Spleen (tissue), 13 donors: ENCODE data around the gene AKR1E2. TPM values are rescaled to one million over a fixed set of nuclear protein-coding genes. Genes with fewer than 3 reads are reported as not detected.

ENCODE experiments used
- DNase-seq: peaks from one replicate; pipeline ENCODE4 v3.0.0-alpha.2; 2020
- H3K27ac ChIP-seq, 8 donors: fragments of 200-600 bp; sonication (generic) in 7 of 8; 1 replicate in 4 of 8; 2 replicates in 4 of 8; pipeline versions ENCODE4 v1.5.0 to v1.8.0; 2016 to 2021; ENCODE audit warnings: inconsistent platforms in 4 of 8, mild to moderate bottlenecking in 4 of 8, moderate library complexity in 1 of 8
- H3K27me3 ChIP-seq, 7 donors: fragments of 200-600 bp; sonication (generic) in 6 of 7; replicated peaks in 1 of 7; 1 replicate in 4 of 7; 2 replicates in 3 of 7; pipeline versions ENCODE4 v1.5.0 to v1.8.0; 2016 to 2021; ENCODE audit warnings: inconsistent platforms in 3 of 7, mild to moderate bottlenecking in 1 of 7
- H3K36me3 ChIP-seq, 6 donors: fragments of 200-600 bp; sonication (generic) in 5 of 6; 1 replicate in 4 of 6; 2 replicates in 2 of 6; pipeline versions ENCODE4 v1.5.0 to v1.8.0; 2016 to 2021; ENCODE audit warnings: inconsistent platforms in 2 of 6
- H3K4me1 ChIP-seq, 6 donors: fragments of 200-600 bp; sonication (generic) in 5 of 6; 1 replicate in 3 of 6; 2 replicates in 3 of 6; pipeline versions ENCODE4 v1.5.0 to v1.8.0; 2016 to 2021; ENCODE audit warnings: inconsistent platforms in 3 of 6
- H3K4me3 ChIP-seq, 8 donors: fragments of 200-600 bp; sonication (generic) in 7 of 8; 1 replicate in 4 of 8; 2 replicates in 4 of 8; pipeline versions ENCODE4 v1.5.0 to v1.8.0; 2016 to 2021; ENCODE audit warnings: inconsistent platforms in 4 of 8, mild to moderate bottlenecking in 4 of 8, moderate library complexity in 2 of 8
- H3K9me3 ChIP-seq, 8 donors: fragments of 200-600 bp; sonication (generic) in 7 of 8; 1 replicate in 4 of 8; 2 replicates in 4 of 8; pipeline versions ENCODE4 v1.5.0 to v1.8.0; 2016 to 2021; ENCODE audit warnings: inconsistent platforms in 4 of 8
- POLR2A ChIP-seq, 3 donors: fragments of 450-650 bp; IDR thresholded peaks; one replicate each; pipeline ENCODE4 v1.5.1; 2017; ENCODE audit warnings: antibody characterized with exemption in 3 of 3, mild to moderate bottlenecking in 1 of 3
- POLR2AphosphoS5 ChIP-seq, 3 donors: sonication (generic); formaldehyde crosslinking; IDR thresholded peaks; one replicate each; pipeline ENCODE4 v1.5.1; 2017; ENCODE audit warnings: antibody characterized with exemption in 3 of 3
- WGBS, 5 donors: extraction: QIAGEN DNeasy Blood & Tissue Kit in 3 of 5; methylation state at CpG; one replicate each; pipeline versions ENCODE4 v1.1.5 to v1.1.7; 2013 to 2018; 5-methylcytosine and 5-hydroxymethylcytosine counted together
- intact Hi-C: fragments of 100-400 bp; cut with DNase I; formaldehyde crosslinking; loops from one replicate; pipeline ENCODE4 v1.15.0; 2023; ENCODE audit warnings: low total_unique reads
- long read RNA-seq, 2 donors: transcript quantifications; one replicate each; lab custom pipeline, GENCODE V29; 2026
- polyA plus RNA-seq, 3 donors: library from polyadenylated mRNA; stranded (reverse); fragments of 200-250 nt; gene quantifications; one replicate each; pipeline ENCODE4 v1.2.1, GENCODE V29; 2013
- total RNA-seq, 7 donors: library from RNA; depleted of rRNA in 3 of 7; stranded (reverse); fragments of >200 nt in 3 of 7; fragmentation: NEBNext Ultra II Directional in 4 of 7; extraction: Animal tissue kit (Norgen Biotek cat#: 25700) in 4 of 7; gene quantifications; one replicate each; pipeline versions ENCODE4 v1.1.0 to v1.2.1, GENCODE V29; 2016 to 2021
- TF ChIP-seq, protein P1 (sequence below), 11 experiments: fragments of 200-600 bp in 7 of 11; fragments of 450-650 bp in 4 of 11; sonication (generic) in 4 of 11; IDR thresholded peaks in 8 of 11; conservative IDR thresholded peaks in 3 of 11; 1 replicate in 7 of 11; 2 replicates in 4 of 11; pipeline versions ENCODE4 v1.4.0 to v1.8.0; 2016 to 2021; ENCODE audit warnings: antibody characterized with exemption in 11 of 11, inconsistent platforms in 4 of 11, mild to moderate bottlenecking in 1 of 11
- donor health status: healthy with polysubstance abuse.
- donor health status: DM: no; HTN: no; CAD: no; lungs with moderate emphysema.
- donor health status: DM: no; HTN: no; CAD: no.
- donor health status: Bipolar disorder and iron deficiency.
- donor health status: healthy.
- donor health status: DM: no; HTN: no; CAD: no.
- donor health status: DM: yes; HTN: yes; CAD: no.

Gene AKR1E2
- total RNA-seq (10 to 100 TPM in 2 of 7 donors, 1 to 10 TPM in 5; 1.3 to 11.1 (median 7.2) TPM), polyA plus RNA-seq (1 to 10 TPM in 2 of 3 donors, under 1 TPM in 1; 0.58 to 1.5 (median 1.2) TPM)
- long read RNA-seq, donor 1, partial matches to known transcripts, result 0 of 1 reads
- long read RNA-seq, donor 1, other reads (novel, unspliced or antisense), result 0 of 1 reads
- long read RNA-seq, donor 2, result 0 reads

DNA sequence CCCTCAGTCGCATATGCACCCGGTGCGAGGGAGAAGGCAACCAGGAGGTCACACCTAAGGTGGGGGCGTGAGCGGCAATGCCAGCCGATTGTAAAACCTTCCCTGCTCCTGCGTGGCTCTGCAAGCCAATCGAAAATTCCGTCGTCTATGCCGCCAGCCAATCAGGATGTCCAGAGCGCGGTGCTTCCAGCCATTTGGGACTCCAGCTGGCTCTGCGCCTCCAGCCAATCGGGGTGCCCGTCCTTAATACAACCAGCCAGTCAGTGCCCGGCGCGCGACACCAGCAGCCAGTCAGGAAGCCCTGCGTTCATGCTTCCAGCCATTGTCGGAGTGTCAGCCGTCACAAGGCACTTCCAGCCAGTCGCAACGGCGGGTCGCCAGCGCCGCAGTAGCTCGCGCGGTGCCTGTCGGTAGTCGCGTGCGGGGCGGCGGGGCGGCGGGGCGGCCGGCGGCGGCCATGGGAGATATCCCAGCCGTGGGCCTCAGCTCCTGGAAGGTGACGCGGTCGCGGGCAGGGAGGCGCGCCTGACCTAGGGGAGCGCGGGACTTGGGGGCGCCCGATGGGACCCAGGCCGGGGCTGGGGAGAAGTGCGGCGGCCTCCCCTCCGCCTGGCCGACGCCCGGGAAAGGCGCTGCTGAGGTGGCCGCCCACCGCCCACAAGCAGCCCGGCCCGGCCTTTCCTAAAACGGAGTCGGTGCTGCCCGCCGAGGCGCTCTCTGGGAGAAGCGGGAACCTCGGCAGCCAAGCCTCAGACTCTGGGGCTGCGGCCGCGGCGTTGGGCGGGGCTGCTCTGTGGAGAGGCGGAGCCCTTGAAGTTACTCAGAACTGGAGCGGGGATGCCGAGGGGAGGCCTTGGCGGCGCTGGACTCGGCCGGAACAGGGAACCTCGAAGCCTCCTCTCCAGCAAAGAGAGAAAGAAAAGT is at the start of gene AKR1E2:
Gene AKR1E2 (plus strand): TSS at position 340 of the 924 bp plus-strand sequence. CDS start 118 bp downstream, at position 458.
- TF ChIP-seq POLR2A (IDR thresholded peaks at IDR 0.05) (no peak), POLR2AphosphoS5 (IDR thresholded peaks at IDR 0.05) (peak in 2 of 3 donors; percentile 80)
- TF ChIP-seq, protein P1, sequence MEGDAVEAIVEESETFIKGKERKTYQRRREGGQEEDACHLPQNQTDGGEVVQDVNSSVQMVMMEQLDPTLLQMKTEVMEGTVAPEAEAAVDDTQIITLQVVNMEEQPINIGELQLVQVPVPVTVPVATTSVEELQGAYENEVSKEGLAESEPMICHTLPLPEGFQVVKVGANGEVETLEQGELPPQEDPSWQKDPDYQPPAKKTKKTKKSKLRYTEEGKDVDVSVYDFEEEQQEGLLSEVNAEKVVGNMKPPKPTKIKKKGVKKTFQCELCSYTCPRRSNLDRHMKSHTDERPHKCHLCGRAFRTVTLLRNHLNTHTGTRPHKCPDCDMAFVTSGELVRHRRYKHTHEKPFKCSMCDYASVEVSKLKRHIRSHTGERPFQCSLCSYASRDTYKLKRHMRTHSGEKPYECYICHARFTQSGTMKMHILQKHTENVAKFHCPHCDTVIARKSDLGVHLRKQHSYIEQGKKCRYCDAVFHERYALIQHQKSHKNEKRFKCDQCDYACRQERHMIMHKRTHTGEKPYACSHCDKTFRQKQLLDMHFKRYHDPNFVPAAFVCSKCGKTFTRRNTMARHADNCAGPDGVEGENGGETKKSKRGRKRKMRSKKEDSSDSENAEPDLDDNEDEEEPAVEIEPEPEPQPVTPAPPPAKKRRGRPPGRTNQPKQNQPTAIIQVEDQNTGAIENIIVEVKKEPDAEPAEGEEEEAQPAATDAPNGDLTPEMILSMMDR (IDR thresholded peaks at IDR 0.05 in 8 of 11, conservative IDR thresholded peaks at IDR 0.05 in 3 of 11), result no peak
- Histone ChIP-seq H3K4me3 (peak within 1 kb of the TSS; percentile 20 to 68 (median 50)), H3K9me3 (no peaks in the 10 kb centered on the region), H3K27ac (peak within 1 kb of the TSS; percentile 22 to 92 (median 86)), H3K36me3 (no peaks in the 10 kb centered on the region), H3K4me1 (peaks cover 0 to 20% (median 6%) of the 10 kb centered on the region in 6 donors), H3K27me3 (peaks cover 0 to 37% (median 6%) of the 10 kb centered on the region in 7 donors)
- 11 to 30% (median 15%) methylated on average over 37 to 87 of the region's 87 CpGs for whole genome bisulfite sequencing, 5 donors
- intact Hi-C loops, result no loop called here
- peak; percentile 91 for DNase-seq

DNA sequence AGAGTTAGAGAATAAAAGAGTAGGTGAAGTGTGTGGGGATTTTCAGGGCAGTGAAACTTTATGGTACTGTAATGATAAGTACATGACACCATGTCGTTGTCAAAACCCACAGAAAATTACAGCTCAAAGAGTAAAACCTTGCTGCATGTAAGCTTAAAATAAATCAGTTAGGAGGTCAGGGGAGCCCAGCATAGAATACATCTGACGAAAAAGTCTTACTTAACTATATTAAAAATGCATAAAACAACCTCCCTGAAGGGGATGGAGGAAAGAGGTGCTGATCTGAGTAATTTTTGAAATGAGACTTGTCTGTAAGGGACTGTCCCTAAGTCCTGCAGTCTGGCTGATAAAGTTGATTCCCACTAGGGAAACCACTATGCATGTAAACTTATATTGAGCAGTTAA is 49.8 kb upstream of the AKR1E2 start:
- WGBS, 5 donors, result 60 to 78% (median 71%) methylated on average over 2 of the region's 2 CpGs
- no peak for DNase-seq
- TF ChIP-seq, protein P1 (IDR thresholded peaks at IDR 0.05 in 8 of 11, conservative IDR thresholded peaks at IDR 0.05 in 3 of 11), result no peak
- TF ChIP-seq POLR2AphosphoS5 (IDR thresholded peaks at IDR 0.05) (no peak), POLR2A (IDR thresholded peaks at IDR 0.05) (no peak)
- Histone ChIP-seq H3K27ac (no peak overlapping the region), H3K9me3 (no peaks in the 10 kb centered on the region), H3K4me3 (no peak overlapping the region), H3K4me1 (peaks cover 0 to 3% (median under 1%) of the 10 kb centered on the region in 6 donors), H3K36me3 (no peaks in the 10 kb centered on the region), H3K27me3 (peaks cover 0 to 12% (median 0%) of the 10 kb centered on the region in 7 donors)
- intact Hi-C loops, result no loop called here

DNA sequence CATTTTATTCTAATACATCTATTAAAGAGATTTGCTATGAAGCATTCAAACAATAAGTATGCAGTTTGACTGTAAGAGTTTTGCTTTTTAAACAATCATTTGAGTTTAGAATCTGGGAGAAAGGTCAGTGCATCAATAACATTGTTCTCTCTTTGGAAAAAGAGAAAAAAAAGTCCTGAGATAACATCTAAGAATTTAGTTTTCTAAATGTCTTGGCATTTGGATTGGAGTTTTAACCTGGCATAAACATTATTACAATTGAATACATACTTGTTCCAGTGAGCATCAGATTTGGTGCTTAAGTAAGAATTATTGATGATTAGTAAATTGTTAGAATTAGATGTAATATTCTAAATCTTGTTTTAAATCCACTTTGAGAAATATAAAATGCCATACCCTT is 47.2 kb upstream of the AKR1E2 start:
- DNase-seq, result no peak
- Histone ChIP-seq H3K4me3 (no peak overlapping the region), H3K27ac (no peak overlapping the region), H3K27me3 (peaks cover 0 to 12% (median 0%) of the 10 kb centered on the region in 7 donors), H3K36me3 (no peaks in the 10 kb centered on the region), H3K9me3 (no peaks in the 10 kb centered on the region), H3K4me1 (no peaks in the 10 kb centered on the region)
- intact Hi-C loops, result no loop called here
- TF ChIP-seq, protein P1 (IDR thresholded peaks at IDR 0.05 in 8 of 11, conservative IDR thresholded peaks at IDR 0.05 in 3 of 11), result no peak
- TF ChIP-seq POLR2AphosphoS5 (IDR thresholded peaks at IDR 0.05) (no peak), POLR2A (IDR thresholded peaks at IDR 0.05) (no peak)

DNA sequence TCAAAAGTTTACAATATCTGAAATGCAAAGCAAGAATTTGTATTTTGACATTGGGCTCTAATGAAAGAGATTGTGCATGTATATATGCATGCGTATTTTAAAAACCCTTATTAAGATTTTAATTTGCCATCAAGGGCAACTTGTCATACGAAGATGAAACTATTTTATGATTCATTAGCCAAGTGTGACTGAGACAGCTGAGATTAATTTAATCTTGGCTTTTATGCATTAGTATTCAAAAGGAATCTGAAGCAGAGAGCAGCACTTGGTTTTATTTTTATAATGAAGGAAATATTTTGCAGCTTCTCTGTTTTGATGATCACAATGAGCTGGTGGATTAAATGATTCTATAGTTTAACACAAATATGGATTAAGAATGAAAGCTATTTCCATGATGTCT is 45.9 kb upstream of the AKR1E2 start:
- WGBS, 5 donors, result 73 to 79% (median 75%) methylated on average over 2 of the region's 2 CpGs
- TF ChIP-seq, protein P1 (IDR thresholded peaks at IDR 0.05 in 8 of 11, conservative IDR thresholded peaks at IDR 0.05 in 3 of 11), result no peak
- no peak for TF ChIP-seq POLR2A (IDR thresholded peaks at IDR 0.05)
- no peak for TF ChIP-seq POLR2AphosphoS5 (IDR thresholded peaks at IDR 0.05)
- intact Hi-C loops, result no loop called here
- Histone ChIP-seq H3K36me3 (no peaks in the 10 kb centered on the region), H3K9me3 (no peaks in the 10 kb centered on the region), H3K27ac (no peak overlapping the region), H3K4me3 (no peak overlapping the region), H3K27me3 (peaks cover 0 to 12% (median 0%) of the 10 kb centered on the region in 7 donors), H3K4me1 (no peaks in the 10 kb centered on the region)
- DNase-seq, result no peak
